Measurements from ENCODE around the gene LSM14A.
A peak's percentile ranks its signal among the peaks of the same experiment; 100 is the strongest.
"Not testable (repeated sequence)": the region's sequence is repeated elsewhere in the genome, so short reads cannot be mapped to it uniquely, and the experiment has no call there.

The LSM14A gene

DNA sequence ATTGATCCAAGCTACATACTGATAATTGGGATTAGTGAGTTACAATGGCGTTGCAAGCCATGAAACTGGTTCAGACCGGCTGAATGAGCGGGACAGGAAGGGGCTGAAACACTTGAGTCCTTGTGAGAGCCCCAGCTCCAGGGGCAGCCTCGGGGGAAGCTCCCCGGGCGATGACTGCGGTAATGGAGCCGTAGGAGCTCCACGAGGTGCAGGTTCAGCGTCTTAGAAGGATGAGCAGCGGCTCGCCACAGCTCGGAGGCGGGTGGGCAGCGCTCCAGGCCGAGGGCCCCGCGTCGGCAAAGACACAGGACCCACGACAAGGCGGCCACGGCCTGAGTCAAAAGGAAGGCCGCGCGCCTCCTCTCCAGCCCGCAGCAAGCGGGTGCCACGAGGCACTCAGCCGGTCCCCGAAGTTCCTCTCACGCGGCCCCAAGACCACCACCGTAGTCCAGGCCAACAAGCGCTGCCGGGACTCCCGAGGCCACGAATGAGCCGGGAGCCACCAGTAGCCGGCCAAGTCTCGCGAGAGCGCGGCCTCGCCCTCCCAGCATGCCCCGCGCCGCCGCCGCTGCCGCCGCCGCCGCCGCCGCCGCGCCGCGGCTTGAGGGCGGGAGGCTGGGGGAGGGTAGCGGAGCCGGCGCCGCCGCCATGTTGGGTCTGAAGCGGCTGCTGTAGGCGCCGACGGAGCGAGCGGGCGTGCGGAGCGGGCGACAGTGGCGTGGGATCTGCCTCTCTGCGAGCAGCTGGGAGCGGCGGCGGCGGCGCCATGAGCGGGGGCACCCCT is at the start of gene LSM14A:
TSS of gene LSM14A (plus strand) at position 628 of the 784 bp plus-strand sequence. CDS start at position 767, 139 bp downstream.
- peak; percentile 79 for DNase-seq (ENCODE audit: low read depth)

DNA sequence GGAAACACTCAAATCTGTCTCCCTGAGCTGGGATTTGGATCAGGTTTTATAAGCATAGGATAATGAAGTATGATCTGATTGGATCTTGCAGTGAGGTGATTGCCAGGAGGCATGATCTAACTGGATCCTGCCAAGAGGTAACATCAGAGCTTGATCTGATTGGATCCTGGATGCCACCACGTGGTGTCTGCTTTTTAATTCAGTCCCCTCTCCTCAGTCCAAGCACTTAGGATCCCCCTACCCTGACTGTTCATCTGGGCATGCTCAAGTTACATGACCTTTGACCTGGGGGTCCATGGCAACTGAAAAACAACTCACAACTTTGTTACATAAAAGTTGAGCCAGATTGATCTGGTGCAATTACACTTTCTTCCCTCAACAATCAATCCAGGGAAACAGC is 47.5 kb upstream of the LSM14A start:
- DNase-seq (ENCODE audit: low read depth): no peak

GRCh38 chr19:34126966-34127365 is 45.3 kb upstream of the LSM14A start:
- no peak for DNase-seq (ENCODE audit: low read depth)

- DNase-seq (ENCODE audit: low read depth): no peak
These were observed 44.6 kb upstream of the LSM14A start for GRCh38 chr19:34127684-34128189.

GRCh38 chr19:34128558-34129250 is 43.6 kb upstream of the LSM14A start:
- peak; percentile 63 for DNase-seq (ENCODE audit: low read depth)

- no peak for DNase-seq (ENCODE audit: low read depth)
These were observed 41.2 kb upstream of the LSM14A start for GRCh38 chr19:34131100-34131499.

DNA sequence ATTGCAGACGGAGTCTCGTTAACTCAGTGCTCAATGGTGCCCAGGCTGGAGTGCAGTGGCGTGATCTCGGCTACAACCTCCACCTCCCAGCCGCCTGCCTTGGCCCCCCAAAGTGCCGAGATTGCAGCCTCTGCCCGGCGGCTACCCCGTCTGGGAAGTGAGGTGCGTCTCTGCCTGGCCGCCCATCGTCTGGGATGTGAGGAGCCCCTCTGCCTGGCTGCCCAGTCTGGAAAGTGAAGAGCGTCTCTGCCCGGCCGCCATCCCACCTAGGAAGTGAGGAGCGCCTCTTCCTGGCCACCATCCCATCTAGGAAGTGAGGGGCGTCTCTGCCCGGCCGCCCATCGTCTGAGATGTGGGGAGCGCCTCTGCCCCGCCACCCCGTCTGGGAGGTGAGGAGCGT is 40.2 kb upstream of the LSM14A start:
- not testable (repeated sequence) for DNase-seq (ENCODE audit: low read depth)

GRCh38 chr19:34132706-34133105 is 39.6 kb upstream of the LSM14A start:
- DNase-seq (ENCODE audit: low read depth): not testable (repeated sequence)

GRCh38 chr19:34134190-34135053 is 37.9 kb upstream of the LSM14A start:
- peak; percentile 52 for DNase-seq (ENCODE audit: low read depth)

- DNase-seq (ENCODE audit: low read depth): no peak
These were observed 37.1 kb upstream of the LSM14A start for GRCh38 chr19:34135054-34135800.

DNA sequence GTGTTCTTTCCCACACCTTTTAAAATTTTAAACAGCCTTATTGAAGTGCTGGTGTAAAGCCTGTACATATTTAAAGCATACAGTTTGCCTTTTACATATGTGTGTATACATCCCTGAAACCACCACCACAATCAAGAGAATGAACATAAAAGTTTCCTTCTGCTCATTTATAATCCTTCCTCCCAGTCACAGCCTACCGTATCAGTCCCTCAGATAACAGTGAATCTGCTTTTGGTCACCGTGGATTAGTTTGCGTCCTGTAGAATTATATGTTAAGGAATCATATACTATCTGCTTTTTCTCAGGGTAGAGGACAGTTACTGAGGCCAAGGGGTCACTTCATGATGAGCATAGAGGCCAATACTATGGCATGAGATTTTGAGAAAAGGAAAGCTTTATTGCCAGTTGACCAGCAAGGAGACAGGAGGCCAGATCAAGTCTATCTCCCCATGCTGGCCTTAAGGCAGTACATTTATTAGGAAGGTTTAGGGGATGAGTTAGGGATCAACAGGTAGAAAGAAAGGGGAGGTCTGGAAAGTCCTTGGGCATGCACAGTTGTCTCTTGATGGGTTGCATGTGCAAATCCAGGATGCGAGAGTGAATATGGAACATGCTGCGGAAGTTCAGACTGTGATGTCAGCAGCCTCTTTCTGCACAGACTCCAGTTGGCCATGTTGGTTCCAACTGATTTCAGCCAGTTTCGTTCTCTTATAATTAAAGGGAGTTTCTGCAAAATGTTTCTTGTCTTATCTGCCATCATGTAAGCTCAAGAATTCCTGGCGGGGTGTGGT is 36.3 kb upstream of the LSM14A start:
- no peak for DNase-seq (ENCODE audit: low read depth)

- no peak for DNase-seq (ENCODE audit: low read depth)
These were observed 31.3 kb upstream of the LSM14A start for GRCh38 chr19:34141025-34141424.

DNA sequence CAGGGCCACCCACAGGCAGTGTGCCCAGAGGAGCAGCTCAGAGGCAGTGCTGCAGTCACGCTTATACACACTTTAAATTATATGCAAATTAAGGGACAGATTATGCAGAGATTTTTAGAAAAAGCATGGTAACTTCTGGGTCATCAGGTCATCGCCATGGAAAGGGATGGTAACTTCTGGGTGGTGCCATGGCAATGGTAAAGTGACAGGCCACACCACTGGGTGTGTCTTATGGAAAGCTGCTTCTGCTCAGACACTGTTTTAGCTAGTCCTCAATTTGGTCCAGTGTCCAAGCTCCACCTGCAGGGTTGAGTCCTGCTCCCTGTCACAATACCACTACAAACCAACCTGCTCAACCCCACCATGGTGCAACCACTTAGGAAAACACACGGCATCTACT is 29.9 kb upstream of the LSM14A start:
- DNase-seq (ENCODE audit: low read depth): no peak

DNA sequence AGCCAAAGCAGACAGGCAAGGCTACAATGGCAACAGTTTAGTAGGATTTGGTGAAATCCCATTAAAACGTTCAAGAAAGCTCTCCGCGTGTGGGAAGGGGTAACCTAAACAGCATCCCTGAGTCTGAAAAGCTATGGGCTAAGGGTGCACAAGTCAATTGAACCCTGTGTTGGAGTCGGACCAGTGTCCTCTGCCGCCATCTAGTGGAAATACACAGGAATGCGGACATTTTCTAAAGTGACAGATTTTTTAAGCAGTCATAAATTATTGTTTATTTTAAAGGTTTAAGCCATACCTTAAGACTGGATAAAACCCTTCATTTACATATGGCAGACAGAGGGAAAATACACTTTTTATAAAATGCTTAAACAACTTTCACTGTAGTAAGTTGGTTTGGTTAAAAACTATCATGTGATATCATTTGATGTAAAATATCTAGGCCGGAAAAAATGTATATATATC is 26.5 kb upstream of the LSM14A start:
- peak; percentile 25 for DNase-seq (ENCODE audit: low read depth)

DNA sequence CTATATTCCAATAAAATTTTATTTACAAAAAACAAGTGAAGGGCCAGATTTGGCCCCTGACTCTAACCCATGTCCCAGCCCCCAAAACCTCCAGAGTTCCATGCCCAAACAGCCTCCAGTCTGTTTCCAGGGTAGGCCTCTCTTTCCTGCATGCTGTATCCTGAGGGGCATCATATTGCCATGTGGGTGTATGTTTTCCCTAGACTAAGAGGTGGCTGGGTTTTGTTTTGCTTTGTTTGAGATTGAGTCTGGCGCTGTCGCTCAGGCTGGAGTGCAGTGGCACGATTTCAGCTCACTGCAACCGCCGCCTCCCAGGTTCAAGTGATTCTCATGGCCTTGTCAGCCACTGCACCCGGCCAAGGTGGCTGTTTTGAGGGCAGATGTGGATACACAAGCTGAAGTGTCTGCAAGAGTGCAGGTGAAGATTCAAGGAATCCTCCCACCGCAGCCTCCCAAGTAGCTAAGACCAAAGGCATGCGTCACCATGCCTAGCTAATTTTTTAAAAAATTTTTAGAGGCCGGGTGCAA is 23.6 kb upstream of the LSM14A start:
- DNase-seq (ENCODE audit: low read depth): no peak

DNA sequence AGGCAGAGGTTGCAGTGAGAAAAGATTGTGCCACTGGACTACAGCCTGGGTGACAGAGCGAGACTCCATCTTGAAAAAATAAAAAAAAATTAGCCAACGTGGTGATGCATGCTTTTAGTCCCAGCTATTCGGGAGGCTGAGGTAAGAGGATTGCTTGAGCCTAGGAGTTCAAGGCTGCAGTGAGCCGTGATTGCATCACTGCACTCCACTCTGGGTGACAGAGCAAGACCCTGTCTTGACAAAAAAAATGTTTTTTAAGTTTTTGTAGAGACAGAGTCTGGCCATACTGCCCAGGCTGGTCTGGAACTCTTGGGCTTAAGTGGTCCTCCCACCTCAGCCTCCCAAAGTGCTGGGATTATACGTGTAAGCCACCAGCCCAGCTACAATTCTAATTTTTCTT is 22.4 kb upstream of the LSM14A start:
- no peak for DNase-seq (ENCODE audit: low read depth)

DNA sequence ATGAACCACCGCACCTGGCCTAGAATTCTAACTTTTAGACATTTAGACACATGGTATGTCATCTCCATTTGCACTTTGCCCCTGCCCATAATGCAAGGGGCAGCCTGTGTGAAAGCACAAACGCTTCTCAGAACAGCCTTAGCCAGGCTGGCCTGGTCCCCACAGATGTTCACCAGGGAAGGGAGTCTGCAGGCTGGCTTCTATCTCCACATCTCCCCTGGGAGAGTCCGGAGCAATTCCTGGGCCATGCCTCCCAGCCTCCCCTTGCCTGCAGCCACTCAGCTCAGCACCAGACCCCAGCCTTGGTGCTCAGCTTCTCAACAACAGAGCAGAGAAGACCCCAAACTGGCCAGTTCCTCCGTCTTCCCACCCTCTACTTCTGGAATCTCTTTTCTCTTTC is 21.7 kb upstream of the LSM14A start:
- no peak for DNase-seq (ENCODE audit: low read depth)

- DNase-seq (ENCODE audit: low read depth): no peak
These were observed 20.9 kb upstream of the LSM14A start for GRCh38 chr19:34151439-34151838.

GRCh38 chr19:34154401-34154800 is 17.9 kb upstream of the LSM14A start:
- DNase-seq (ENCODE audit: low read depth): no peak

- DNase-seq (ENCODE audit: low read depth): no peak
These were observed 16.6 kb upstream of the LSM14A start for GRCh38 chr19:34155686-34156085.
